Measurements from ENCODE around the gene BORA. TPM values are rescaled to one million over a fixed set of nuclear protein-coding genes. Genes with fewer than 3 reads are reported as not detected.

BORA gene
- total RNA-seq, 1 experiment from 2014 or later: 6.4 TPM

DNA sequence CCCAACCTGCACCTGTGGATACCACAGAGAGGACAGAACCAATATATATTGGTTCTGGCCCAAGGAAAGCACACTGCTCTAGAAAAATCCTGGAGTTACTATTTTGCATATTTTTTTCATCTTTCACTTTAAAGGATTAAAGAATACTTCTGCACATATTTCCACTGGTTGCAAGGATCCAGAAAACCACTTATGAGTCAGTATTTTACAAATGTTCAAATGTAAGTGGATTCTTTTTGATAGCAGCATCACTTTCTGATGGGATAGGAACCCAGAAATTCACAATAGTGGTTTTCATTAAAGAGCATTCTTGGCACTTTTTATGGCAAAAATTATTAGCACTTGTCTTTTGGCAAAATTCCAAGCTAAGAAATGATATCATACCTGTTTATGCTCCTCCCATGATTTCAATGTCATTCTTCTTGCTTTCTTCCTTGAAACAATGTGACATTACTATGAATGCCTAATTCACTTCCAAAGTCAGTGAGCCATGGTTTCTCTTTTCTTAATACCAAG lies 38.5 kb upstream of the BORA start:
- TF ChIP-seq, protein P1, sequence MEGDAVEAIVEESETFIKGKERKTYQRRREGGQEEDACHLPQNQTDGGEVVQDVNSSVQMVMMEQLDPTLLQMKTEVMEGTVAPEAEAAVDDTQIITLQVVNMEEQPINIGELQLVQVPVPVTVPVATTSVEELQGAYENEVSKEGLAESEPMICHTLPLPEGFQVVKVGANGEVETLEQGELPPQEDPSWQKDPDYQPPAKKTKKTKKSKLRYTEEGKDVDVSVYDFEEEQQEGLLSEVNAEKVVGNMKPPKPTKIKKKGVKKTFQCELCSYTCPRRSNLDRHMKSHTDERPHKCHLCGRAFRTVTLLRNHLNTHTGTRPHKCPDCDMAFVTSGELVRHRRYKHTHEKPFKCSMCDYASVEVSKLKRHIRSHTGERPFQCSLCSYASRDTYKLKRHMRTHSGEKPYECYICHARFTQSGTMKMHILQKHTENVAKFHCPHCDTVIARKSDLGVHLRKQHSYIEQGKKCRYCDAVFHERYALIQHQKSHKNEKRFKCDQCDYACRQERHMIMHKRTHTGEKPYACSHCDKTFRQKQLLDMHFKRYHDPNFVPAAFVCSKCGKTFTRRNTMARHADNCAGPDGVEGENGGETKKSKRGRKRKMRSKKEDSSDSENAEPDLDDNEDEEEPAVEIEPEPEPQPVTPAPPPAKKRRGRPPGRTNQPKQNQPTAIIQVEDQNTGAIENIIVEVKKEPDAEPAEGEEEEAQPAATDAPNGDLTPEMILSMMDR (IDR thresholded peaks at IDR 0.05; ENCODE audit: unreplicated experiment): no peak
- Mint-ChIP-seq H3K9me3 (ENCODE audit: low read depth, unreplicated experiment) (no peaks in the 10 kb centered on the region), H3K4me3 (ENCODE audit: low read depth, unreplicated experiment) (no peak overlapping the region), H3K27me3 (ENCODE audit: unreplicated experiment) (no peaks in the 10 kb centered on the region), H3K4me1 (ENCODE audit: low read depth, unreplicated experiment) (no peaks in the 10 kb centered on the region), H3K27ac (ENCODE audit: unreplicated experiment) (no peak overlapping the region), H3K36me3 (ENCODE audit: insufficient read depth, unreplicated experiment) (no peaks in the 10 kb centered on the region)
- no peak for DNase-seq
- CTCF ChIA-PET: no interaction called here
- intact Hi-C loops (cut with micrococcal nuclease; ENCODE audit: unreplicated experiment): no loop called here
- BruUV-seq (replicated peaks): no TSS peak

DNA sequence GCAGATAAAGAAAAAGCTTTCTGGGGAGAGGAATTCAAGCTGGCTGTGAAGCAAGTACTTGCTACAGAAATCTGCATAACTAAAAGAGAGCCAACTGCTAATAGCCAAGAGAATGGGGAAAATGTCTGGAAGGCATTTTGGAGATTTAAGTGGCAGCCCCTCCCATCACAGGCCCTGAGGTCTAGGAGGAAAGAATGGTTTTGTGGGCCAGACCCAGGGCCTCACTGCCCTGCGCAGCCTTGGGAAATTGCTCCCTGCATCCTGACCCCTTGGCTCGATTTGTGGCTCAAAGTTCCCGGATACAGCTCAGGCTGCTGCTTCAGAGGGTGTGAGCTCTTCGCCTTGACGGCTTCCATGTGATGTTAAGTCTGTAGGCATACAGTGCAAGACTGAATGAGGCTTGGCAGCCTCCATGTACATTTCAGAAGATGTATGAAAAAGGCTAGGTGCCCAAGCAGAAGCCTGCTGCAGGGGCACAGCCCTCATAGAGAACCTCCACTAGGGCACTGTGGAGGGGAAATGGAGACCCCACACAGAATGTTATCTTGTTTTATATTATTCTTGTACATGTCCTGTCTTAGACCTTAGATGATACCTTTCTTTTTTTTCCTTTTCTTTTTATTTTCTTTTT lies 34.7 kb upstream of the BORA start:
- CTCF ChIA-PET: no interaction called here
- intact Hi-C loops (cut with micrococcal nuclease; ENCODE audit: unreplicated experiment): no loop called here
- Mint-ChIP-seq H3K4me3 (ENCODE audit: low read depth, unreplicated experiment) (no peak overlapping the region), H3K4me1 (ENCODE audit: low read depth, unreplicated experiment) (no peaks in the 10 kb centered on the region), H3K36me3 (ENCODE audit: insufficient read depth, unreplicated experiment) (no peaks in the 10 kb centered on the region), H3K27ac (ENCODE audit: unreplicated experiment) (no peak overlapping the region), H3K9me3 (ENCODE audit: low read depth, unreplicated experiment) (no peaks in the 10 kb centered on the region), H3K27me3 (ENCODE audit: unreplicated experiment) (no peaks in the 10 kb centered on the region)
- BruUV-seq (replicated peaks): no TSS peak
- TF ChIP-seq, protein P1 (IDR thresholded peaks at IDR 0.05; ENCODE audit: unreplicated experiment): no peak
- DNase-seq: no peak

DNA sequence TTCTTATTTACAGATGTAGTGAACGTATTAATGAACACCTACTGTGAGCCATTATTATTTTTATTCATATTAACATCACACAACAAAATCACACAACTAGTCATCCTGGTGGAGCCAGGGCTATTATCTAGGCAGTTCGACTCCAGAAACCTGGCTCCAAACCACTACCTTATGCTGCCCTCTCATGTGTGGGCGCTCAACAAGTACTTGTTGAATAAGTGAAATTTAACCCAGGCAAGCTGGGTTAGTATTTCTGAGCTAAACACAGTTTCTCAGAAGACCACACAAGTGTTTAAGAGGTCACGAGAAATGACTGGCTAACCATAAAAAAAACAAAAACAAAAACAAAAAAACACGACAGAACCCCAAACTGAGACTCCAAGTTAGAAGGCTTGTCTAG lies 33.9 kb upstream of the BORA start:
- CTCF ChIA-PET: no interaction called here
- no peaks in the 10 kb centered on the region for H3K9me3 Mint-ChIP-seq (ENCODE audit: low read depth, unreplicated experiment)
- intact Hi-C loops (cut with micrococcal nuclease; ENCODE audit: unreplicated experiment): no loop called here
- TF ChIP-seq, protein P1 (IDR thresholded peaks at IDR 0.05; ENCODE audit: unreplicated experiment): no peak
- no peaks in the 10 kb centered on the region for H3K4me1 Mint-ChIP-seq (ENCODE audit: low read depth, unreplicated experiment)
- no TSS peak for BruUV-seq (replicated peaks)
- no peaks in the 10 kb centered on the region for H3K27me3 Mint-ChIP-seq (ENCODE audit: unreplicated experiment)
- H3K4me3 Mint-ChIP-seq (ENCODE audit: low read depth, unreplicated experiment): no peak overlapping the region
- H3K36me3 Mint-ChIP-seq (ENCODE audit: insufficient read depth, unreplicated experiment): no peaks in the 10 kb centered on the region
- no peak for DNase-seq
- no peak overlapping the region for H3K27ac Mint-ChIP-seq (ENCODE audit: unreplicated experiment)

- Mint-ChIP-seq H3K4me1 (ENCODE audit: low read depth, unreplicated experiment) (no peaks in the 10 kb centered on the region), H3K9me3 (ENCODE audit: low read depth, unreplicated experiment) (no peaks in the 10 kb centered on the region), H3K27ac (ENCODE audit: unreplicated experiment) (no peak overlapping the region), H3K36me3 (ENCODE audit: insufficient read depth, unreplicated experiment) (no peaks in the 10 kb centered on the region), H3K4me3 (ENCODE audit: low read depth, unreplicated experiment) (no peak overlapping the region), H3K27me3 (ENCODE audit: unreplicated experiment) (no peaks in the 10 kb centered on the region)
- TF ChIP-seq, protein P1 (IDR thresholded peaks at IDR 0.05; ENCODE audit: unreplicated experiment): no peak
- intact Hi-C loops (cut with micrococcal nuclease; ENCODE audit: unreplicated experiment): no loop called here
- BruUV-seq (replicated peaks): no TSS peak
- CTCF ChIA-PET: no interaction called here
- no peak for DNase-seq
Observed at GRCh38 chr13:72694314-72694713, 33.4 kb upstream of the BORA start.
